ENCODE results near the gene HDAC9. TPM values are rescaled to one million over a fixed set of nuclear protein-coding genes. Genes with fewer than 3 reads are reported as not detected.

HDAC9 gene
- total RNA-seq, 1 donor from 2014 or later, result 28.6 TPM

GRCh38 chr7:18927134-18927533 lies 431.6 kb downstream of the HDAC9 start:
- no peaks in the 10 kb centered on the region for H3K27me3 ChIP-seq
- TF ChIP-seq EZH2 (IDR thresholded peaks at IDR 0.05) (no peak), CTCF (IDR thresholded peaks at IDR 0.05) (no peak), EZH2phosphoT487 (IDR thresholded peaks at IDR 0.05) (no peak)
- H3K9me3 Mint-ChIP-seq, result no peaks in the 10 kb centered on the region
- no peak overlapping the region for H3K27ac Mint-ChIP-seq
- H3K4me3 Mint-ChIP-seq, result no peak overlapping the region
- H3K4me1 ChIP-seq, result no peaks in the 10 kb centered on the region
- no peaks in the 10 kb centered on the region for H3F3A ChIP-seq (ENCODE audit: low read depth)
- no peaks in the 10 kb centered on the region for H4K20me1 ChIP-seq (ENCODE audit: low read depth)
- H3K27ac ChIP-seq, result no peak overlapping the region
- no peak overlapping the region for H3K9ac ChIP-seq
- H3K36me3 Mint-ChIP-seq, result no peaks in the 10 kb centered on the region
- no peaks in the 10 kb centered on the region for H3K79me2 ChIP-seq (ENCODE audit: low read depth)
- H3K9me3 ChIP-seq (ENCODE audit: low read depth), result no peaks in the 10 kb centered on the region
- no peak for DNase-seq (ENCODE audit: low spot score)
- no peaks in the 10 kb centered on the region for H3K36me3 ChIP-seq
- no peak overlapping the region for H3K4me2 ChIP-seq
- H3K27me3 Mint-ChIP-seq (ENCODE audit: insufficient read depth, low read depth), result no peaks in the 10 kb centered on the region
- H3K4me3 ChIP-seq, result no peak overlapping the region
- peaks cover 3% of the 10 kb centered on the region for H3K4me1 Mint-ChIP-seq
- H2AFZ ChIP-seq (replicated peaks), result no peak overlapping the region

GRCh38 chr7:18936265-18936664 lies 440.7 kb downstream of the HDAC9 start:
- Histone ChIP-seq H3F3A (ENCODE audit: low read depth) (peaks cover 5% of the 10 kb centered on the region), H4K20me1 (ENCODE audit: low read depth) (no peaks in the 10 kb centered on the region), H3K4me1 (peaks cover 17% of the 10 kb centered on the region), H2AFZ (replicated peaks) (no peak overlapping the region), H3K9me3 (ENCODE audit: low read depth) (no peaks in the 10 kb centered on the region), H3K9ac (no peak overlapping the region), H3K4me3 (no peak overlapping the region), H3K79me2 (ENCODE audit: low read depth) (no peaks in the 10 kb centered on the region), H3K27me3 (no peaks in the 10 kb centered on the region), H3K36me3 (no peaks in the 10 kb centered on the region), H3K27ac (no peak overlapping the region), H3K4me2 (no peak overlapping the region)
- Mint-ChIP-seq H3K27me3 (ENCODE audit: insufficient read depth, low read depth) (peaks cover 2% of the 10 kb centered on the region), H3K27ac (no peak overlapping the region), H3K36me3 (no peaks in the 10 kb centered on the region), H3K4me1 (peaks cover 7% of the 10 kb centered on the region), H3K4me3 (no peak overlapping the region), H3K9me3 (no peaks in the 10 kb centered on the region)
- TF ChIP-seq EZH2 (IDR thresholded peaks at IDR 0.05) (no peak), CTCF (IDR thresholded peaks at IDR 0.05) (no peak)
- no peak for DNase-seq (ENCODE audit: low spot score)

- Histone ChIP-seq H3K9ac (no peak overlapping the region), H4K20me1 (ENCODE audit: low read depth) (no peaks in the 10 kb centered on the region), H3K4me1 (peaks cover 19% of the 10 kb centered on the region), H3K9me3 (ENCODE audit: low read depth) (no peaks in the 10 kb centered on the region), H3K27me3 (no peaks in the 10 kb centered on the region), H3K36me3 (no peaks in the 10 kb centered on the region), H3K27ac (no peak overlapping the region), H3K4me2 (peak overlapping the region; percentile 50), H3F3A (ENCODE audit: low read depth) (peaks cover 5% of the 10 kb centered on the region), H3K4me3 (no peak overlapping the region), H2AFZ (replicated peaks) (no peak overlapping the region), H3K79me2 (ENCODE audit: low read depth) (no peaks in the 10 kb centered on the region)
- Mint-ChIP-seq H3K27ac (no peak overlapping the region), H3K4me1 (peaks cover 8% of the 10 kb centered on the region), H3K36me3 (no peaks in the 10 kb centered on the region), H3K4me3 (no peak overlapping the region), H3K27me3 (ENCODE audit: insufficient read depth, low read depth) (no peaks in the 10 kb centered on the region), H3K9me3 (no peaks in the 10 kb centered on the region)
- DNase-seq (ENCODE audit: low spot score), result no peak
- TF ChIP-seq EZH2phosphoT487 (IDR thresholded peaks at IDR 0.05) (no peak), EZH2 (IDR thresholded peaks at IDR 0.05) (no peak), CTCF (IDR thresholded peaks at IDR 0.05) (no peak)
Observed at GRCh38 chr7:18939771-18940592, 444.4 kb downstream of the HDAC9 start.
